Gastrocnemius medialis (tissue), 4 donors: ENCODE results near the gene TMEM42.

Experiments used
- POLR2A ChIP-seq, 2 donors: fragments of 450-650 bp; IDR thresholded peaks; one replicate each; pipeline ENCODE4 v1.6.1; 2017; ENCODE audit warnings: antibody characterized with exemption in 2 of 2, mild to moderate bottlenecking in 2 of 2, moderate library complexity in 2 of 2
- TF ChIP-seq, protein P1 (sequence below), 5 experiments: fragments of 450-650 bp in 3 of 5; fragments of 200-600 bp in 2 of 5; sonication (generic) in 2 of 5; IDR thresholded peaks in 4 of 5; conservative IDR thresholded peaks in 1 of 5; 1 replicate in 4 of 5; 2 replicates in 1 of 5; pipeline ENCODE4 v1.5.1; 2016 to 2019; ENCODE audit warnings: antibody characterized with exemption in 5 of 5, mild to moderate bottlenecking in 3 of 5, moderate library complexity in 3 of 5

GRCh38 chr3:44903751-44904150, 42.0 kb downstream of the TMEM42 start:
- TF ChIP-seq, protein P1, sequence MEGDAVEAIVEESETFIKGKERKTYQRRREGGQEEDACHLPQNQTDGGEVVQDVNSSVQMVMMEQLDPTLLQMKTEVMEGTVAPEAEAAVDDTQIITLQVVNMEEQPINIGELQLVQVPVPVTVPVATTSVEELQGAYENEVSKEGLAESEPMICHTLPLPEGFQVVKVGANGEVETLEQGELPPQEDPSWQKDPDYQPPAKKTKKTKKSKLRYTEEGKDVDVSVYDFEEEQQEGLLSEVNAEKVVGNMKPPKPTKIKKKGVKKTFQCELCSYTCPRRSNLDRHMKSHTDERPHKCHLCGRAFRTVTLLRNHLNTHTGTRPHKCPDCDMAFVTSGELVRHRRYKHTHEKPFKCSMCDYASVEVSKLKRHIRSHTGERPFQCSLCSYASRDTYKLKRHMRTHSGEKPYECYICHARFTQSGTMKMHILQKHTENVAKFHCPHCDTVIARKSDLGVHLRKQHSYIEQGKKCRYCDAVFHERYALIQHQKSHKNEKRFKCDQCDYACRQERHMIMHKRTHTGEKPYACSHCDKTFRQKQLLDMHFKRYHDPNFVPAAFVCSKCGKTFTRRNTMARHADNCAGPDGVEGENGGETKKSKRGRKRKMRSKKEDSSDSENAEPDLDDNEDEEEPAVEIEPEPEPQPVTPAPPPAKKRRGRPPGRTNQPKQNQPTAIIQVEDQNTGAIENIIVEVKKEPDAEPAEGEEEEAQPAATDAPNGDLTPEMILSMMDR (IDR thresholded peaks at IDR 0.05 in 4 of 5, conservative IDR thresholded peaks at IDR 0.05 in 1 of 5) = no peak
- no peak for TF ChIP-seq POLR2A (IDR thresholded peaks at IDR 0.05)
